Activated T-cell treated with anti-CD3 and anti-CD28 coated beads, Interleukin-2, amount 50 U/mL, for 1 hour (primary cell): ENCODE results near the gene PLEKHA6.

Experiments used
- DNase-seq: peaks from one replicate; pipeline ENCODE4 v3.0.0-alpha.2; 2020

The PLEKHA6 gene

GRCh38 chr1:204203206-204203767 lies 156.4 kb downstream of the PLEKHA6 start:
- no peak for DNase-seq

- no peak for DNase-seq
These were observed 157.2 kb downstream of the PLEKHA6 start for GRCh38 chr1:204202481-204202880.

GRCh38 chr1:204201348-204202040 lies 158.2 kb downstream of the PLEKHA6 start:
- DNase-seq: no peak

- no peak for DNase-seq
These were observed 160.2 kb downstream of the PLEKHA6 start for GRCh38 chr1:204199579-204199978.

GRCh38 chr1:204198348-204199340 lies 161.1 kb downstream of the PLEKHA6 start:
- DNase-seq: no peak

GRCh38 chr1:204197068-204197467 lies 162.7 kb downstream of the PLEKHA6 start:
- no peak for DNase-seq

- DNase-seq: no peak
These were observed 163.5 kb downstream of the PLEKHA6 start, which contains the start of gene KISS1 for GRCh38 chr1:204196068-204196795. Gene KISS1, minus strand, starts transcription at chr1:204196491. Its CDS starts 3,615 bp downstream, at chr1:204192876.

GRCh38 chr1:204194771-204195170 lies 165.0 kb downstream of the PLEKHA6 start:
- DNase-seq: no peak

- no peak for DNase-seq
These were observed 165.6 kb downstream of the PLEKHA6 start for GRCh38 chr1:204194080-204194479.

GRCh38 chr1:204192589-204193352 lies 167.0 kb downstream of the PLEKHA6 start:
- no peak for DNase-seq

GRCh38 chr1:204192046-204192445 lies 167.7 kb downstream of the PLEKHA6 start:
- no peak for DNase-seq

GRCh38 chr1:204191456-204191855 lies 168.3 kb downstream of the PLEKHA6 start:
- DNase-seq: no peak

- DNase-seq: peak; percentile 40
These were observed 169.2 kb downstream of the PLEKHA6 start for GRCh38 chr1:204190212-204191211.

- DNase-seq: no peak
These were observed 170.6 kb downstream of the PLEKHA6 start for GRCh38 chr1:204188959-204189639.

- DNase-seq: no peak
These were observed 173.1 kb downstream of the PLEKHA6 start for GRCh38 chr1:204186597-204186996.

GRCh38 chr1:204181116-204181515 lies 178.6 kb downstream of the PLEKHA6 start:
- no peak for DNase-seq

GRCh38 chr1:204180133-204180532 lies 179.6 kb downstream of the PLEKHA6 start:
- no peak for DNase-seq

- DNase-seq: no peak
These were observed 181.0 kb downstream of the PLEKHA6 start for GRCh38 chr1:204178487-204179281.

- DNase-seq: no peak
These were observed 182.6 kb downstream of the PLEKHA6 start for GRCh38 chr1:204177133-204177532.
